HepG2 (cell line): ENCODE data around the gene KIAA0232. TPM values are rescaled to one million over a fixed set of nuclear protein-coding genes. Genes with fewer than 3 reads are reported as not detected.
A peak's percentile ranks its signal among the peaks of the same experiment; 100 is the strongest.

Source experiments
- ARNT2 ChIP-seq: sonication (generic); formaldehyde crosslinking; IDR thresholded peaks from 2 replicates; pipeline ENCODE4 v1.8.0; 2022; ENCODE audit warnings: mild to moderate bottlenecking, low read depth, missing genetic modification reagents, moderate library complexity
- ARNTL ChIP-seq: sonication (generic); formaldehyde crosslinking; IDR thresholded peaks from 2 replicates; pipeline ENCODE4 v1.4.0; 2020; ENCODE audit warnings: mild to moderate bottlenecking, missing genetic modification reagents
- ATF7-NPFF ChIP-seq: sonication (generic); formaldehyde crosslinking; IDR thresholded peaks from 2 replicates; pipeline ENCODE4 v1.8.1; 2023; ENCODE audit warnings: mild to moderate bottlenecking, low read depth, missing genetic modification reagents, moderate library complexity
- BRCA1 ChIP-seq: sonication (generic); formaldehyde crosslinking; IDR thresholded peaks from 2 replicates; pipeline ENCODE4 v1.4.0; 2020; ENCODE audit warnings: missing genetic modification reagents
- CREB1 ChIP-seq, 2 experiments: fragments of 450-650 bp in 1 of 2; IDR thresholded peaks; 2 replicates each; pipeline ENCODE4 v1.6.1; 2016 to 2017; ENCODE audit warnings: control low read depth in 1 of 2, mild to moderate bottlenecking in 1 of 2, missing compliant biosample characterization in 1 of 2, missing genetic modification characterization in 1 of 2
- HDAC1 ChIP-seq: sonication (generic); formaldehyde crosslinking; IDR thresholded peaks from 2 replicates; pipeline ENCODE4 v1.5.1; 2020; ENCODE audit warnings: mild to moderate bottlenecking, missing genetic modification reagents
- HNF4A ChIP-seq: sonication (generic); formaldehyde crosslinking; IDR thresholded peaks from 2 replicates; pipeline ENCODE4 v1.4.0; 2020; ENCODE audit warnings: missing genetic modification reagents
- HOMEZ ChIP-seq: IDR thresholded peaks from 2 replicates; pipeline ENCODE4 v1.6.1; 2016; ENCODE audit warnings: low read depth
- HOXA3 ChIP-seq: sonication (generic); formaldehyde crosslinking; IDR thresholded peaks from 2 replicates; pipeline ENCODE4 v1.5.0; 2020; ENCODE audit warnings: missing genetic modification reagents
- IKZF1 ChIP-seq: fragments of 450-650 bp; IDR thresholded peaks from 2 replicates; pipeline ENCODE4 v1.7.1; 2016
- JUNB ChIP-seq: sonication (generic); formaldehyde crosslinking; IDR thresholded peaks from 2 replicates; pipeline ENCODE4 v1.8.0; 2022; ENCODE audit warnings: missing genetic modification reagents, mild to moderate bottlenecking, borderline replicate concordance
- KLF16 ChIP-seq, 2 experiments: sonication (generic) in 1 of 2; formaldehyde crosslinking in 1 of 2; IDR thresholded peaks; 2 replicates each; pipeline versions ENCODE4 v1.6.1 to v1.8.0; 2016 to 2023; ENCODE audit warnings: missing genetic modification reagents in 2 of 2, missing compliant biosample characterization in 1 of 2
- NFE2L2 ChIP-seq: fragments of 150-350 bp; IDR thresholded peaks from 2 replicates; pipeline ENCODE4 v1.6.1; 2014; ENCODE audit warnings: low read length
- NONO ChIP-seq, 2 experiments: fragments of 450-650 bp in 1 of 2; sonication (generic) in 1 of 2; formaldehyde crosslinking in 1 of 2; IDR thresholded peaks in 1 of 2; conservative IDR thresholded peaks in 1 of 2; 2 replicates each; pipeline versions ENCODE4 v1.6.1 to v1.8.0; 2017 to 2022; ENCODE audit warnings: mild to moderate bottlenecking in 1 of 2, missing genetic modification reagents in 1 of 2, moderate library complexity in 1 of 2
- PHF21A ChIP-seq: sonication (generic); formaldehyde crosslinking; IDR thresholded peaks from 2 replicates; pipeline ENCODE4 v1.5.0; 2020; ENCODE audit warnings: mild to moderate bottlenecking, missing genetic modification reagents
- RFX3 ChIP-seq: IDR thresholded peaks from 2 replicates; pipeline ENCODE4 v1.6.1; 2016; ENCODE audit warnings: missing biosample characterization, missing genetic modification reagents
- SALL1 ChIP-seq: sonication (generic); formaldehyde crosslinking; IDR thresholded peaks from 2 replicates; pipeline ENCODE4 v1.8.0; 2022; ENCODE audit warnings: mild to moderate bottlenecking, missing genetic modification reagents
- SPEN ChIP-seq: sonication (generic); formaldehyde crosslinking; IDR thresholded peaks from 2 replicates; pipeline ENCODE4 v1.5.1; 2020; ENCODE audit warnings: low read depth, mild to moderate bottlenecking, missing genetic modification reagents
- TFDP1 ChIP-seq: IDR thresholded peaks from 2 replicates; pipeline ENCODE4 v1.6.1; 2016; ENCODE audit warnings: missing compliant biosample characterization, missing genetic modification reagents, borderline replicate concordance
- THAP11 ChIP-seq: IDR thresholded peaks from 2 replicates; pipeline ENCODE4 v1.6.1; 2016; ENCODE audit warnings: missing biosample characterization, missing genetic modification reagents
- ZKSCAN5 ChIP-seq: sonication (generic); formaldehyde crosslinking; IDR thresholded peaks from 2 replicates; pipeline ENCODE4 v1.5.1; 2020; ENCODE audit warnings: mild to moderate bottlenecking, missing genetic modification reagents
- ZMAT3 ChIP-seq: sonication (generic); formaldehyde crosslinking; conservative IDR thresholded peaks from 2 replicates; pipeline ENCODE4 v1.7.0; 2021; ENCODE audit warnings: missing genetic modification reagents
- ZNF136 ChIP-seq: sonication (generic); formaldehyde crosslinking; IDR thresholded peaks from 2 replicates; pipeline ENCODE4 v1.8.1; 2022; ENCODE audit warnings: low read depth, mild to moderate bottlenecking, moderate library complexity, missing genetic modification reagents
- ZNF512B ChIP-seq: sonication (generic); formaldehyde crosslinking; IDR thresholded peaks from 2 replicates; pipeline ENCODE4 v1.5.1; 2020; ENCODE audit warnings: missing genetic modification reagents, mild to moderate bottlenecking, borderline replicate concordance
- ZNF761 ChIP-seq: sonication (generic); formaldehyde crosslinking; conservative IDR thresholded peaks from 2 replicates; pipeline ENCODE4 v1.4.0; 2020; ENCODE audit warnings: mild to moderate bottlenecking, missing genetic modification reagents
- polyA plus RNA-seq, 8 experiments: library from polyadenylated mRNA; depleted of rRNA in 3 of 8; stranded (reverse) in 7 of 8; unstranded in 1 of 8; fragments of >200 nt; fragmentation: Illumina TruSeq in 4 of 8; extraction: Trizol in 4 of 8; gene quantifications; 2 replicates each; pipeline versions ENCODE4 v1.2.1 to v1.2.3, GENCODE V29; 2011 to 2016; ENCODE audit warnings: low read depth in 4 of 8, missing spikeins in 1 of 8, mixed read lengths in 1 of 8; ENCODE audit not compliant: insufficient read depth in 1 of 8
- total RNA-seq, 5 experiments: library from RNA; depleted of rRNA; stranded (reverse); fragments of >200 nt; fragmentation: Illumina TruSeq; extraction: Trizol; gene quantifications; 2 replicates each; pipeline ENCODE4 v1.2.3, GENCODE V29; 2016; ENCODE audit warnings: low read depth in 1 of 5

The KIAA0232 gene
- total and polyA plus RNA-seq, 2 of the 13 experiments (the other 11 are each of a cell fraction or from before 2014, with no cell fraction given) = 7.8 to 17.1 TPM

- TF ChIP-seq KLF16 (CRISPR knock-in tag; IDR thresholded peaks at IDR 0.05) (peak in 1 of 2 experiments; percentile 82; a peak in 2 of 4 replicates), CREB1 (IDR thresholded peaks at IDR 0.05) (no peak), CREB1 (CRISPR knock-in tag; IDR thresholded peaks at IDR 0.05) (peak; percentile 43; the same call in 1 of the 2 replicates), SALL1 (CRISPR knock-in tag) (peak; percentile 93), HOMEZ (no peak; the same call in 1 of the 2 replicates), THAP11 (CRISPR knock-in tag) (peak; percentile 60), ZMAT3 (CRISPR knock-in tag) (no peak), BRCA1 (no peak), ZNF512B (peak; percentile 98; the same call in 1 of the 2 replicates), HDAC1 (peak; percentile 46; the same call in 1 of the 2 replicates), NONO (IDR thresholded peaks at IDR 0.05) (no peak), NONO (CRISPR knock-in tag; conservative IDR thresholded peaks at IDR 0.05) (peak; percentile 87), ARNT2 (CRISPR knock-in tag) (no peak; the same call in 1 of the 2 replicates), HOXA3 (CRISPR knock-in tag) (peak; percentile 77), PHF21A (peak; percentile 65), HNF4A (peak; percentile 84), IKZF1 (no peak), ZNF761 (CRISPR knock-in tag) (peak; percentile 31; the same call in 1 of the 2 replicates), NFE2L2 (no peak), SPEN (CRISPR knock-in tag) (no peak), ZNF136 (CRISPR knock-in tag) (no peak), JUNB (CRISPR knock-in tag) (no peak; the same call in 1 of the 2 replicates), ZKSCAN5 (CRISPR knock-in tag) (no peak), RFX3 (CRISPR knock-in tag) (no peak), TFDP1 (no peak), ATF7-NPFF (no peak), ARNTL (peak; percentile 63; the same call in 1 of the 2 replicates)
Observed at GRCh38 chr4:6773616-6774540, 8.6 kb upstream of the KIAA0232 start (continued).
